ENCODE data around the gene ELP2. TPM values are rescaled to one million over a fixed set of nuclear protein-coding genes. Genes with fewer than 3 reads are reported as not detected.

The ELP2 gene
- total and polyA plus RNA-seq, 2 donors (not counting 3 experiments of a cell fraction or from before 2014, with no cell fraction given) = 37.8 to 90.5 TPM

- DNase-seq (ENCODE audit: low read depth, low spot score) (no peak), FAIRE-seq (no peak)
- dilution Hi-C loops (cut with MboI; ENCODE audit: extremely low pct_ligation_motif_present, low sequenced_read_pairs) = no loop called here
- no peaks in the 10 kb centered on the region for H3K4me1 ChIP-seq (ENCODE audit: control insufficient read depth, extremely low read depth, insufficient read depth, low read length)
- no peaks in the 10 kb centered on the region for H4K20me1 ChIP-seq (replicated peaks; ENCODE audit: control insufficient read depth, extremely low read depth, insufficient read depth, low read length)
- no peak overlapping the region for H2AFZ ChIP-seq (ENCODE audit: low read depth, low read length)
- H3K79me2 ChIP-seq (ENCODE audit: control insufficient read depth, insufficient read depth, low read length) = no peaks in the 10 kb centered on the region
- H3K36me3 ChIP-seq (ENCODE audit: control insufficient read depth in 2 of 2, extremely low read depth in 1 of 2, insufficient read depth in 2 of 2, low read length in 2 of 2) = no peaks in the 10 kb centered on the region
- intact Hi-C loops (cut with micrococcal nuclease) = no loop called here
- no peaks in the 10 kb centered on the region for H3K9me3 ChIP-seq (replicated peaks; ENCODE audit: control insufficient read depth, insufficient read depth, low read length)
- POLR2A ChIA-PET = no interaction called here
- no peak overlapping the region for H3K9ac ChIP-seq (replicated peaks; ENCODE audit: extremely low read depth, insufficient read depth, low read length)
- peaks cover 0 to 9% of the 10 kb centered on the region in 2 experiments for H3K27me3 ChIP-seq (ENCODE audit: control insufficient read depth in 2 of 2, insufficient read depth in 2 of 2, low read length in 2 of 2)
- CTCF ChIA-PET = interaction anchor here (0.6 to 1.6 kb wide), 2 partner anchors 12 to 190 kb away, joined by 3 to 5 read pairs; no protein-coding TSS in a partner anchor
- H3K4me3 ChIP-seq (replicated peaks in 1 of 3; ENCODE audit: insufficient read depth in 1 of 3, low read depth in 1 of 3, low read length in 3 of 3) = no peak overlapping the region
- H3K27ac ChIP-seq (ENCODE audit: insufficient read depth, low read depth, low read length) = no peak overlapping the region
- TF ChIP-seq GATA2 (IDR thresholded peaks at IDR 0.05; ENCODE audit: insufficient read depth, insufficient read length, low read depth, low read length) = no peak
- no peak for TF ChIP-seq POLR2A (IDR thresholded peaks at IDR 0.05; ENCODE audit: low read depth, low read length)
- TF ChIP-seq POLR2AphosphoS5 (IDR thresholded peaks at IDR 0.05; ENCODE audit: insufficient read depth, low read depth, low read length) = no peak
- no peak for TF ChIP-seq MYC (IDR thresholded peaks at IDR 0.05; ENCODE audit: low read depth, low read length)
- TF ChIP-seq EZH2 (IDR thresholded peaks at IDR 0.05; ENCODE audit: borderline replicate concordance, low read depth, low read length, severe bottlenecking) = no peak
- TF ChIP-seq CTCF (IDR thresholded peaks at IDR 0.05; ENCODE audit: extremely low read depth in 1 of 2, insufficient read depth in 1 of 2, low read depth in 1 of 2, low read length in 2 of 2) = no peak
- no peak for TF ChIP-seq FOS (IDR thresholded peaks at IDR 0.05; ENCODE audit: borderline replicate concordance, insufficient read depth, low read length)
- TF ChIP-seq JUN (IDR thresholded peaks at IDR 0.05; ENCODE audit: borderline replicate concordance, insufficient read depth, insufficient read length, low read depth) = no peak
- TF ChIP-seq MAX (IDR thresholded peaks at IDR 0.05; ENCODE audit: insufficient read depth, insufficient read length) = no peak
- no peak overlapping the region for H3K4me2 ChIP-seq (ENCODE audit: insufficient read depth, low read length)
- BruUV-seq (replicated peaks) = no TSS peak
- no peaks in the 10 kb centered on the region for H3K9me1 ChIP-seq (replicated peaks; ENCODE audit: control insufficient read depth, extremely low read depth, insufficient read depth, low read length)
These were observed 46.0 kb upstream of the ELP2 start for GRCh38 chr18:36083729-36084128.
